ENCODE data around the gene CIB1. TPM values are rescaled to one million over a fixed set of nuclear protein-coding genes. Genes with fewer than 3 reads are reported as not detected.

CIB1 gene
- total RNA-seq, 3 donors from 2014 or later = 30.2 to 61.3 (median 49.5) TPM

GRCh38 chr15:90212221-90213098 lies 21.3 kb downstream of the CIB1 start:
- H3K36me3 ChIP-seq = no peaks in the 10 kb centered on the region
- no peaks in the 10 kb centered on the region for H3K27me3 ChIP-seq

DNA sequence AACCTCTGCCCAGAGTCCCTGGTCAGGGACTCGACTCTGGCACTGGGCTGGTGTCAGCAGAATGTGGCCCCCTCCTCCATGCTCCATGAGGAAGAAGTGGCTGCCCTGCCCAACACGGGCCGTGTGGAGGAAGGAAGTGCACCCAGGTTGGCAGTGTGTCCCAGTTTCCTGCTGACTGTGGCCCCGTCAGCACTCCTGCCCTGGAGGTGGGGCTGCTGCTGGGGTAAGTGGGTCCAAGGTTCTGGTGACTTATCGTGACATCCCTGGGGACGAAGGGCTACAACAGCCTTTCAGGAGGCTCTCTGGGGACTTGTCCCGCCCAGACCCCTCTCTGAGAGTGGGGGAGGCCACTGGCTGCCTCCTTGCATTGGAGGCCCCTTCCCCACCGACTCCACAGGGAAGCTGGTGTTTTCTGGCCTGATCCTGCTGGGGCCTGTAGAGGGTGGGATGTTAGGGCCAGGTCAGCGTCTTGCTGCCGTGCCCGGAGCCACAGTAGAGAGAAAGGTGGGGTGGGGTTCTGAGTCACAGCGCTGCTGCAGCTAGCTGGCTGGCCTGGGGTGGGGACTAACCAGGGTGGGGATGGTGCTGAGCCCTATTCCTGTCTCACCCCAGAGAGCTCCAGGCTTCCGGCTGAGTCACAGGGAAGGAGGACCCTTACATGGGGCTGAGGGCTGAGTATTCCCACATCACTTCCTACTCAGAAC lies 22.1 kb downstream of the CIB1 start:
- TF ChIP-seq POLR2A (IDR thresholded peaks at IDR 0.05) (no peak), CTCF (IDR thresholded peaks at IDR 0.05) (no peak), POLR2AphosphoS5 (IDR thresholded peaks at IDR 0.05) (no peak)
- no peak for DNase-seq (ENCODE audit: low spot score in 2 of 2)
- no peak overlapping the region for H3K4me3 ChIP-seq
- intact Hi-C loops (cut with DNase I; ENCODE audit: low total_unique reads) = loop anchor here (5.0 kb wide), 1 partner anchor 44 kb away; no protein-coding TSS in a partner anchor
- no peaks in the 10 kb centered on the region for H3K27me3 ChIP-seq
- H3K9me3 ChIP-seq = no peaks in the 10 kb centered on the region
- peaks cover 0 to 12% of the 10 kb centered on the region in 2 donors for H3K4me1 ChIP-seq
- H3K27ac ChIP-seq = peak overlapping the region; percentile 57 to 76
- no peaks in the 10 kb centered on the region for H3K36me3 ChIP-seq

More at GRCh38 chr15:90212221-90213098, 21.3 kb downstream of the CIB1 start:
- Histone ChIP-seq H3K4me1 (peaks cover 0 to 12% of the 10 kb centered on the region in 2 donors), H3K4me3 (peak overlapping the region in 1 of 3 donors; percentile 10), H3K9me3 (no peaks in the 10 kb centered on the region), H3K27ac (peak overlapping the region; percentile 57 to 76)
- DNase-seq (ENCODE audit: low spot score in 2 of 2) = peak; percentile 58 to 82
- intact Hi-C loops (cut with DNase I; ENCODE audit: low total_unique reads) = loop anchor here (5.0 kb wide), 1 partner anchor 45 kb away; no protein-coding TSS in a partner anchor
- no peak for TF ChIP-seq POLR2AphosphoS5 (IDR thresholded peaks at IDR 0.05)
- TF ChIP-seq POLR2A (IDR thresholded peaks at IDR 0.05) = no peak
- TF ChIP-seq CTCF (IDR thresholded peaks at IDR 0.05) = no peak

GRCh38 chr15:90211009-90211408 lies 22.7 kb downstream of the CIB1 start:
- H3K4me1 ChIP-seq = peaks cover 0 to 12% of the 10 kb centered on the region in 2 donors
- H3K9me3 ChIP-seq = no peaks in the 10 kb centered on the region
- H3K27me3 ChIP-seq = no peaks in the 10 kb centered on the region
- H3K36me3 ChIP-seq = no peaks in the 10 kb centered on the region
- intact Hi-C loops (cut with DNase I; ENCODE audit: low total_unique reads) = loop anchor here (5.0 kb wide), 1 partner anchor 44 kb away; no protein-coding TSS in a partner anchor
- TF ChIP-seq CTCF (IDR thresholded peaks at IDR 0.05) = no peak
- no peak for TF ChIP-seq POLR2AphosphoS5 (IDR thresholded peaks at IDR 0.05)
- no peak for TF ChIP-seq POLR2A (IDR thresholded peaks at IDR 0.05)
- no peak overlapping the region for H3K4me3 ChIP-seq
- H3K27ac ChIP-seq = peak overlapping the region; percentile 57 to 76
- no peak for DNase-seq (ENCODE audit: low spot score in 2 of 2)

- intact Hi-C loops (cut with DNase I; ENCODE audit: low total_unique reads) = loop anchor here (5.0 kb wide), 1 partner anchor 43 kb away; no protein-coding TSS in a partner anchor
- Histone ChIP-seq H3K4me1 (peaks cover 0 to 12% of the 10 kb centered on the region in 2 donors), H3K27ac (peak overlapping the region; percentile 57 to 76), H3K27me3 (no peaks in the 10 kb centered on the region), H3K4me3 (no peak overlapping the region), H3K36me3 (no peaks in the 10 kb centered on the region), H3K9me3 (no peaks in the 10 kb centered on the region)
- DNase-seq (ENCODE audit: low spot score in 2 of 2) = no peak
- TF ChIP-seq CTCF (IDR thresholded peaks at IDR 0.05) = no peak
- TF ChIP-seq POLR2A (IDR thresholded peaks at IDR 0.05) = no peak
- no peak for TF ChIP-seq POLR2AphosphoS5 (IDR thresholded peaks at IDR 0.05)
These were observed 23.1 kb downstream of the CIB1 start for GRCh38 chr15:90210593-90210992.

All from breast epithelium (tissue), 4 donors.